HG03175 (cell line): Measurements from ENCODE around the gene LARP6.
"Not testable (repeated sequence)": the region's sequence is repeated elsewhere in the genome, so short reads cannot be mapped to it uniquely, and the experiment has no call there.

ENCODE experiments used
- ATAC-seq: cut with Tn5 transposase; IDR thresholded peaks from one replicate; pipeline ENCODE4 v1.9.1; 2021; ENCODE audit warnings: mild to moderate bottlenecking, moderate library complexity; ENCODE audit not compliant: unreplicated experiment

Gene LARP6

DNA sequence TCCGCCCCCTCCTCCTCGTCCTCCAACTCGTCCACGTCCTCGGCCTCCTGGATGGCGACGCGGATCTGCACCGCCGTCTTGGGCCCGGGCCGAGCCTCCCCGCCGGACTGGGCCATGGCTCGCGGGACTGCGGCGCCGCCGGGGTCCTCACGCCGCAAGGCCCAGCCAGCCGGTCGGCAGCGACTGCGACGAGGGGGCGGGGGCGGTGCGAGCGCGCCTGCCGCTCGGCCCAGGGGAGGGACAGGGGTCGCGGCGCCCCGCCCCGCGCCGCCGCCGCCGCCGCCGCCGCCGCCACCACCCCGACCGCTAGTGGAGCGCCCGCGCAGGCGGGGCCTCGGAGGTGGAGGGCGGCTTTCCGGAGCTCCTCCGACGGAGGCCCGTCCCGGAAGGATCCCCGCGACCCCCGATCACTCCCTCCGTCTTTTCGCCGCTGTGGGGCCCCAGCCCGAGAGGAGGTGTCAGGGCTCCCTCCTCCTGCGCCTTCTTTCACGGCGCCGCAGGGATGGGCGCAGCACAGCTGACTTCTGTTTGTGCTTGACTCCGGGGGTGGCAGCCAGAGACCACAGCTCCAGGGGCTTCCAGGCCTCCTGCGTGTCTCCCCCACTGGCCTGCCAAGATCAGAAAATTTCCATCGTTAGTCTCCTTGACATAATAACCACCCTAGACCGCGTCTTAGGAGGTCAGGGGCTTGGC lies at the start of gene LARP6:
Gene LARP6, minus strand, starts transcription at position 185 of the 693 bp plus-strand sequence. Its CDS starts 69 bp downstream, at position 116.
- ATAC-seq, result no peak

DNA sequence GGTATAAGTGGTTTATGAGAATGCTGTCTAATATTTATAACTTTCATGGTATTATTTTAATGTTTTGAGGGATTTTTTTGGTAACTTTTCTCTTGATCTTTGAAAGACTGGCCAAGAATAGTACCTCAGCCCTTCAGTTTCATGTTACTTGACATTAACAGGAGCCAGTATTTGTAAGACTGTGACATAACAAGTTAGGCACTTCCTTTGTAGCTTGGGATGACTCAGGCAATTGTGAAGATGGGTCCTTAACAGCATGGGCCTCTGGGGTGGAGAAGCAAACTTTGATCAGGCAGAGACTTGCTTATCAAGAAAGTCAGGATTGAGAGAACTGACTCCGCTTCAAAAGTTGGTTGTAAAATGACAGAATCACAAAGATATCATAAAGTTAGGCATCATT lies 48.1 kb upstream of the LARP6 start:
- ATAC-seq, result no peak

DNA sequence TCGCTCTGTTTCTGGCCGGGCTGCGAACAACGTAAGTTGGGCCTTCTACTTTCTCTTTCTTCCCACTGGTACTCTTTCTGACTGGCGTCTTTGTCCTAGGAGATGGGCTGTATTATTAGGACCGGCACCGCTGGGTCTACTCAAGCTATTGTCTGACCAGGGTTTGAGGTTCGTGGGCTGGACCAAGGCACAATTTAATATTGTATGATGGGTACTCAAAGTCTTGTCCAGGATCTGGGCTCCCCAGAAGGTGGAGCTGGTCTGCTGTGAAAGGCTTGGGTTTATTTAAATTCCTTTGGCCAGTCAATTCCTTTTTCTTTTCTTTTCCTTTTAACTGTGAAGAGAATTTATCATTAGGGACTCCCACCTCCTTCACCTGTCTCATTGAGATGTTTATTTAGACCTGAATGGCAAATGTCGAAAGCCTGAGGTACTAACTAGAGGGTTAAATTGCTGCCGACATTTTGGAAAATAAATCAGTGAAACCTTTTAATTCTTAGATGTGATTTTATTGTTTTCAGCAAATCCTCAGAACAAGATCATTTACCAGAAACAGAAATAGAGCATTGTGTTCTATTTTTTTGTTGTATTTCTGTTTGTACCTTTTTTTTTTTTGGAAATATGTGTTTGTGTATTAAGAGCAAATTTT lies 39.1 kb upstream of the LARP6 start:
- peak; percentile 29 for ATAC-seq

DNA sequence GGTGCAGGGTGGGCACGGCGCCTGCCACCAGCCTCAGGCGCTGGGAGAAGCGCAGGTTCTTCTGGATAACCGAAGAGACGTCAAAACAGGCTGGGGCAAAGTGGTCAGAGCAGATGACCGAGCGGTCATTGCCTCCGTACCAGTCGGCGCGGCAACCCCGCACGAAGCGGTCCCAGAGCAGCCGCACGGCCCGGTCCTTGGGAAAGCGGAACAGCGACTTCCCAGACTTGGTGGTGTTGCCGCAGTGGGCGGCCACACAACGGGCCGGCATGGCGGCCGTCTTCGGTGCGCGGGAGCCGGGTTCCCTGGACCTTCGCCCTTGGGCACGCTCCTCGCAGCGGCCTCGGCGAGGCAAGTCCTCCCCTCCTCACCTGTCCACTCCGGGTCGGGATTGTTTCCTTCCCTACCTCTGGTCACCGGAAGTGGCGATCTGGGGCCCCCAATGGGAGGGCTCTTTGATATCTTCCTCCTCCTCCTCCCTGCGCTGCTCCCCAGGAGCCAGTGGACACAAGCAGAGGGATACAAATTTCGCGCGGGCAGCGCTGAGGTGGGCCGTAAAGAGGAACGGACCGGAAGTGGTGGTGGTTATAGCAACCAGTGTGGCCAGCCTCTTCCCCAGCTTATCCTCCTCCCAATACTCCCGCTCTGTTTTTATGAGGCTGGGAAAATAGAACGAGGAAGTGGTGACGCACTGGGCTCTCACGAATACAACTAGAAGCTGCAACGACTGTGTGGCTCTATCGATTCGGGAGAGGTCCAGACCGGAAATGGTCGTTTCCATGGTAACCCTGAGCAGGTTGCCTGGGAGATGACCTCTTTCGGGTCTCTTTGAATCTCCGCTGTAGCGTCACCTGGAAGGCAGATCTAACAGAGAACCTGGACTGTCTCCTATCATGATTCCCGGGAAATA lies 38.3 kb upstream of the LARP6 start, which contains the start of the genes LRRC49 and THAP10:
Gene LRRC49, plus strand, starts transcription at position 825 of the 910 bp plus-strand sequence. Its CDS starts 69 bp downstream, at position 894.
Gene THAP10, minus strand, starts transcription at position 432 of the 910 bp plus-strand sequence. Its CDS starts 161 bp downstream, at position 271.
- peak; percentile 90 for ATAC-seq

DNA sequence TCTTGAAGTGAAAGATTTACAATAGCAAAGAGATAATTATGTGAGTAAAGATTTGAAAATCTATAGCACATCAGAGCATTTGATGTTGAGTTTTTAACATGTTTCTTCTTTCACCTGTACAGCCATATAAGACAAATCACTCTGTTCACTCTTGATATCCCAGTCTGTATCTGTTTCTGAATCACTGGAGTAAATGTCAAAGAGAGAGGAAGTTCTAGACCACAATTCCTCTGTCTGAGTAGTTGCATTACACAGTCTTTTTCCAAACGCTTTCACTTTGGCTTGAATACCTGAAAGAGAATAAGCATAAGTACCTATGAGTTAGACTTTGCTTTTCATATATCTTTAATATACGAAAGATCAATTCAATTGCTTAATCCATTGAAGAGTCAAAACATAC lies 28.4 kb upstream of the LARP6 start:
- ATAC-seq, result no peak

DNA sequence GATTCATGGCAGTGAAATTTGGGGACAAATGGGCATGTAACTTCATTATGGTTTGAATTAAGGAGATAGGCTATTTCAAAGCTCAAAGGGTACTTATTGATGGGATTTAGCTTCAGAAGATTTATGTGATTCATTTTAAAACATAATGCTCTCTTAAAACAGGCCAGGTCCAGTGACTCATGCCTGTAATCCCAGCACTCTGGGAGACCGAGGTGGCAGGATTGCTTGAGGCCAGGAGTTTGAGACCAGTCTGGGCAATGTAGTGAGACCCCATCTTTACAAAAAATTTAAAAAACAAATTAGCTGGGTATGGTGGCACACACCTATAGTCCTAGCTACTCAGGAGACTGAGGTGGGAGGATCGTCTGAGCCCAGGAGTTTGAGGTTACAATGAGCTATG lies 26.8 kb upstream of the LARP6 start:
- ATAC-seq, result no peak

DNA sequence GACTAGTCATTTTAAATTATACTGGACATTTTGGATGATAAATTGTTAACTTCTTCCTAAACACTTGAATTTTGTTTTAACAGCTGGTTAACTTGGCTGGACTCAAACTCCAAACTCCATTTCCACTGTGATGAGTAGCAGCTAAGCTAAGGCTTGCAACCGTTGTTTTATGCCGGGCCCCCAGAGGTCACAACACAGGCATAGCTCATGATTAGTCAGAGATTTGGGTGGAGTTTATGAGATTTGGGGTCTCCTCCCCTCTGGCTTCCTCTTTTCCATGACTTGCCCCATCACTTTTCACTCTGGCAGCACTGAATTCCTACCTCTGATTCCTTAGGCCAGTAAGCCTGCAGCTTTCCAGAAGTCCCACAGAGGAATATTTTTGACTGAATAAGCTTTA lies 25.4 kb upstream of the LARP6 start:
- no peak for ATAC-seq

DNA sequence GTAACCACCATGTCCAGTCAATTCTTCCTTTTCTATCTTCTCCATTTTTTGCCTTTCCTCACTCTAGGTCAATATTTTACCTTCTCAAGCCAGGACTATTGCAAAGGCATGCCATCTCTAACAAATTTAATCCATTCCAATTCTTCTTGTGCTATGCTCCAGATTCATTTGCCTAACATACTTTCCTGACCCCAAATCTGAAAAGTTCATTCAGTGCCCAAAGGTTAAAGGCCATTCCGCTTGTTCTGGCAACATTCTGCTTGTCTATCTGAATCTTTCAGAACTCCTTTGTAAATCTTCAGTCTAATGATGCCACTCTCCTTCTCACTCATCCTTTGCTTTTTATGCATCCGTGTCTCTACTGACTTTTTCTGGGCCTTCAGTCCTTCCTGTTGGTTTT lies 22.7 kb upstream of the LARP6 start:
- no peak for ATAC-seq

DNA sequence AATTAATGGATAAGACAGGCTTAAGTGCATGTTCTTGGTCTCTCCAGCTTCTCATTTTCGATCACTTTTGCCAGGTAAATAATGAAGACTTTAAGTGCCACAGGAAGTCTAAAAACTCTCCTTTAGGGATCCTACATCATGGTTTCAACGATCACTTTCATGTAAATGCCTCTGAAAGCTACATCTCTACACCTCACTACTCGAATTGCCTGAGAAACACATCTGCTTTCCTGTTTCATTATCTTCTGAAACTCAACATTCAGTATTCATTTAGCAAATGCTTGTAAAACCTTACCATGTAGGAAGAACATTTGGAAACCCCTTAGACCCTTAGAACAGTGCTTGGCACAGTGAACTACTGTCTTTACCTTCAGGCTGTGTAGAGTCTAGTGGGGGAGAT lies 22.1 kb upstream of the LARP6 start:
- no peak for ATAC-seq

DNA sequence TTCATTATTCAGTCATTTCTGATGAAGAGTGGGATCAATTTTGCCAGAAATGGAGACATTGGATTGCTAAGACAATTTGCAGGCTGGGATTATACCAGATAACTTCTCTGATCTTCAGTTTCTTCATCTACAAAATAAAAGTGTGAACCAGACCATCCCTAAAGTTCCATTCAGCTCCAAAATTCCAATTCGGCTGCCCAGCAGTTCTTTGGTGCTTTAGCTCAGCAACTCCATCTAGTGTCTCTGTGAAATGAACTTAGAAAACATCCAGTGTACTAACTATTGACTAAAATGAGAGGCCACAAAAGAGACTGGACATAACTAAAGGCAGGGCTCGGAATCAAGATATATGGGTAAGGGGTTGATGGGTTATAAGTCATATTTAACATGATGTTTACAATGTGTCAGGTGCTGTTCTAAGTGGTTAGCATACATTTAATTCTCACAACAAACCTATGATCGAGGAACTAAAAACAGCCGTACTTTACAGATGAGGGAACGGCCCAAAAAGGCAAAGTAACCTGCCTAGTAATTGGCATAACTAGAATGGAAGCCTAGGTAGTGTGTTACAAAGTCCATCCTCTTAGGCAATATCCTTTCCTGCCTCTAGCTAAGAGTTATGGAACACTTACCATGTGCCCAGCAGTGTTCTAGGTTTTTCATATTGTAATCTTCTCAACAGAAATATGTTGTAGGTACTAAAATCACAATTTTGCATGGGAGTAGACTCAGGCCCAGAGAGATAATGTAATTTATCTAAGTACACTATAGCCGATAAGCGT lies 21.2 kb upstream of the LARP6 start:
- no peak for ATAC-seq

DNA sequence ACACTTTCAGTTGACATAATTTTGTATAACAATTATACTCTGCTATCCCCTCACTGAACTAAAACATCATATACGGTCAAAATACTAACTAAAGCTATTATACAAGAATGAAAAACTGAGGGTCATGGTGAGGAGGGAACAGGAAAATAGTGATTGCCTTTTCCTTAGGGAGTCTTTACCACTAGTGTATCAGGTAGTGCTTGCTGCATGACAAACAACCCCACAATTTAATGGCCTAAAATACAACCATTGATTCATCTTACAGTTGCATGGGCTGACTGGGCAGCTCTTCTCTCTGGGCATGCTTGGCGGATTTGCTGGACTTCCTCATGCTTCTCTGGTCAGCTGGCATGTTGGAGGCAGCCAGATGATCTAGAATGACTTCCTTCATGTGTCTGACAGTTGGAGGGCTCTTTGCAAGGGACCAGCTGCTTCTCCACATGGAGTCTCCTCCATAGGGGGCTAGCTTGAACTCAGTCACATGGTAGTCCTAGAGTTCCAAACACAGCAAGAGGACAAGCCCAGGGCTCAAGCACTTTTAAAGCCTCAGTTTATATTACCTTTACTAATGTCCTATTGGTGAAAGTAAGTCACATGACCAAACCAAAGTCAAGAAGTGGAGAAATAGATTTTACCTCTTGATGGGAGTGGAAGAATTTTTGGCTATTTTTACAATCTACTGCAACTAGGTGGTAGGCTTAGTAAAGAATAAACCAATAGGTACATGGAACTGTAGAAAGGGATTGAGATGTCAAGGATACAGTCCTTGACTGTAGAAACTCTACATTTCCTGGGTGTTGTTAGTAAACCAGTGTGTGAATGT lies 19.5 kb upstream of the LARP6 start:
- ATAC-seq, result no peak

DNA sequence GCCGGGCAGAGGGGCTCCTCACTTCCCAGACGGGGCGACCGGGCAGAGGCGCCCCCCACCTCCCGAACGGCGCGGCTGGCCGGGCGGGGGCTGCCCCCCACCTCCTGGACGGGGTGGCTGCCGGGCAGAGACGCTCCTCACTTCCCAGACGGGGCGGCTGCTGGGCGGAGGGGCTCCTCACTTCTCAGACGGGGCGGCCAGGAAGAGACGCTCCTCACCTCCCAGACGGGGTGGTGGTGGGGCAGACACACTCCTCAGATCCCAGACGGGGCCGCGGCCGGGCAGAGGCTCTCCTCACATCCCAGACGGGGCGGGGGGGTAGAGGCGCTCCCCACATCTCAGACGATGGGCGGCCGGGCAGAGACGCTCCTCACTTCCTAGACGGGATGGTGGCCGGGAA lies 17.5 kb upstream of the LARP6 start:
- ATAC-seq, result not testable (repeated sequence)

DNA sequence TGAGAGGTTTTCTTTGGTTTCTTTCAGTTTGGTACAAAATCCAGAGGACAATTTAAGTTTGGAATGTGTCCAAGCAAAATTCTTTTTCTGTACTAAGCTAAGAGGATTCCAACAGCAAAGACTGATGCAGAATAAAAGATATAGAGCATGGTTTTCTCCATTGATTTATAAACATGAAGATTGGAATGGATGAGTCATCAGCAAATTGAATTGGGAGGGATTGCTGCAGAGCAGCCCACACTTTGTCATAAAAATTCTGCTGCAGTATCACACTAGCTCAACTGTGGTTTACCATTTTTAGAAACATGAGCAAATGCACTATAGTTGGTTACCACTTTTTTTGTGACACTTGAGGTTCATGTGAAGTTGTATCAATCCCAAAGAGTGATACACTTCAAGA lies 16.1 kb upstream of the LARP6 start:
- ATAC-seq, result no peak

DNA sequence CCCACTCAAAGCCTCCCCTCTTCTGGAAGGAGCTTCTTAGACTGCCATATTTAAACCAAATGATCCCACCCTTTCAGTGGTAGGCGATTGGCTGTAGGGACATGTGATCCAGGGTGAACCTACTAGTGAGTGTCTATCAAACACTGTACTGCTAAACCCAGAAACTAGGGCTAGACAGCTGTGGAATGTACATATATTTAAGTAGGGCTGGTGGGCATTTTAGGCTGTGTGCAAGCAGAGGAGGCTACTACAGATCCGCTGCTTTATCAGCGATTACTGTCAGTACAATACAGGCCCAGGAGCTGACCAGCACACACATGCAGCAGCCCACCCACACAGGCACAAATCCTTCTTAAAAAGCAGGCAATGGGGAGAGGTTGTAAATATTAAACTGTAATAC lies 15.4 kb upstream of the LARP6 start:
- no peak for ATAC-seq

DNA sequence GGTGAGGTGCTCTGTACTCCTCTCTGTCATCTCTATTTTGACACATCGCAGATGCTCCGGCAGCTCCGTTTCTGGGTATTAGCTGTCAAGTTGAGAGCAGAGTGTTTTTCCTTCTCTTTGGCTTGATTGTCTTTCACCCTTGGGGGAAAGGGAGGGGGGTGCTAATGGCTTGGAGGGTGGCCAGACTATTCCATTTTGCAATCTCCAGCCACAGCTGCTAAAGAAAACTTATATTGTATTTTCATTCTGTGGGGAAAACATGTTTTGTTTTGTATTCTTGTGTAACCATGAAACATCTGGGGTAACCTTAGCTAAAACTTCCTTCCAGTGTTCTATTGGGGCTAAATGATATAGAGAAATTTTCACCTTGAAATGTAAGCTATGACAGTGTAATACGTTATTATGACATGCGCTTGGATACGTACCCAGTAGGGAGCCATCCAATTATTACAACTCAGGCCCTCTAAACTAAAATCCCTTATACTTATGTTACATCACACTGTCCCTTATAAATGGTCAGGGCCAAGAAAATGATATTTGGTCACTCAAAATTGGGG lies 14.0 kb upstream of the LARP6 start:
- ATAC-seq, result no peak

DNA sequence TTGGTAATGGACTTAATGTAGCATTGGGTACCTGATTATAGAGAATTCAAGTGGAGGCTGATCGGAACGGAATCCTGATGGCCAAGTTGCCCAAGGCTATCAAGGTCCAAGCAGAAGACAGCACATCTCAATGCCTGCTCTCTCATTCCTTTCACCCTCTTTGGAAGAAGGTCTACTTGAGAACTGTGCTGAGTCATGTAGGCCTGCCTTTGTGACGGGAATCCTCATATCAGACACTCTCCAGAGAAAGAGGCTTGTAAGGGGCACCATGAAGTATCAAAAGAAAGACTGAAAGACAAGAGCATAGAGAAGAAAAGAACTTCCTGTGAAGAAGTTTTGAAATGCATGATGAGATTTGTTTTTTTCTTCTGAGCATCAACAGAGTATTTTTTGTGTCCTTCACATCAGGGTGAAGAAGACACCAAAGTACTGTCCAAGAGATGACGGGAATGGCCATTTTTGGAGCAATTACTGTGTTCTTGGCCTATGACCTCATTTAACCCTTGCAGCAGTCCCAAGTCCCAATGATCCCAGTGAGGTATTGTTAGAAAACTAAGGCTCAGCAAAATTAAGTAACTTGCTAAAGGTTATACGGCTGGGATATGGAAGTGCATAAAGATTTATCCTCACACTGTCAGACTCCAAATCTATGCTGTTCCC lies 13.2 kb upstream of the LARP6 start:
- ATAC-seq, result no peak

DNA sequence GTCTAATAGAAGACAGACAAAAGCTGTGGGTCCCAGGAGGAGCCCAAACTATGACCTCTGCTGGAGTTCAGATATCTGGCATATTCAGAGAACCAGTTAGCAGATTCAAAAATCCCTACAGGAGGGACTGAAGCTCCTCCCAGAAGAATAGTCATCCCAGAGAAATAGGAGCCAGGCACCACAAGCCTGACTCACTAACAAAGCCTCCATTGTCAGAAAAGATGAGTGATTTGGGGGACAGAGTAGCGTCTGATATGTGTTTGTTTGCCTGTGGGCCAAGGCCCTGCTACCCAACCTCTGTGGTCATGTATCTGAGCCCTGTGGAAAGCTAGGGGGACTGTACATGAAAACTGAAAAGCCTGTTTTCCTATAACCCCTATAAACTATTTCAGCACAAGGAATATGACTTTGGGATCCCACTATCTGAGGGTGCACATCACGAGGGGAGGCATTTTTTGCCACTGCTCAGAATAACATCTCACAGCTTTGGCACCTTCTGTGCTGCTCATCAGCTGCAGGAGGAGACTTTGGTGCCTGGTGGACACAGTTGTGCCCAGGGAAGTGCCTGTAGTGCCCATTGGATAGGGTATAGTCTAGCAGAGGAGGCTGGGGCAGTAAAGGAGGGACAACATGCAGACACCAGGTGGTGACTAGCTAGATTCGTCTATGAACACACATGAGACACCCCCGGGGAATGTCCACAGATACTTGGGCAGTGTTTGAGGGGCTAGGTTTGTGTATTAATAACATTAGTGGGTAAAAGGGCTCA lies 9.7 kb upstream of the LARP6 start:
- ATAC-seq, result no peak

DNA sequence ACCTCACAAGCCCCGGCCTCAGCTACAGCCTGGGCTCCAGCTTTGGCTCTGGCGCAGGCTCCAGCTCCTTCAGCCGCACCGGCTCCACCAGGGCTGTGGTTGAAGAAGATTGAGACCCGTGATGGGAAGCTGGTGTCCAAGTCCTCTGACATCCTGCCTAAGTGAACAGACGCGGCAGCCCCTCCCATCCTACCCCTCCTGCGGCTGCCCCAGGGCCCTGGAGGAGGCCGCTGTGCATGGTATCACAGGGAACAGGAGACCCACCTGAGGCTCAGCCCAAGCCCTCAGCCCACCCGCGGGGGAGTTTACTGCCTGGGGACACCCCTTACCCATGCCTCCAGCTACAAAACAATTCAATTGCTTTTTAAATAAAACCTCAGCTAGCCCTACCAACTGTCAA lies 6.0 kb upstream of the LARP6 start:
- ATAC-seq, result no peak
